Activated B cell treated with CpG ODN at 0.5 μM for 24 hours (primary cell): ENCODE data around the gene STX10. TPM values are rescaled to one million over a fixed set of nuclear protein-coding genes. Genes with fewer than 3 reads are reported as not detected.
A peak's percentile ranks its signal among the peaks of the same experiment; 100 is the strongest.

Experiments used
- ATAC-seq: fragments of 200-7000 bp; cut with Tn5 transposase; one replicate; pipeline ENCODE4 v1.10.0; 2021; ENCODE audit warnings: low read depth, mild to moderate bottlenecking, moderate library complexity
- CTCF ChIA-PET: fragments of 350-600 bp; sonication (Branson Sonifier 250); formaldehyde crosslinking; loops from one replicate; lab custom pipeline; 2021; ENCODE audit warnings: antibody characterized with exemption; lab: Charles Lee
- POLR2A ChIA-PET: fragments of 350-600 bp; sonication (Branson Sonifier 250); formaldehyde crosslinking; loops from one replicate; lab custom pipeline; 2021; ENCODE audit warnings: antibody characterized with exemption; lab: Charles Lee
- DNase-seq: peaks from one replicate; pipeline ENCODE4 v3.0.0; 2022
- H3K27ac Mint-ChIP-seq: one replicate; pipeline ENCODE4 v1.8.0; 2020; ENCODE audit warnings: mixed read lengths
- H3K27me3 Mint-ChIP-seq: one replicate; pipeline ENCODE4 v1.8.0; 2021; ENCODE audit warnings: mixed read lengths
- H3K36me3 Mint-ChIP-seq: one replicate; pipeline ENCODE4 v1.8.0; 2021; ENCODE audit warnings: low read depth, mixed read lengths
- H3K4me1 Mint-ChIP-seq: one replicate; pipeline ENCODE4 v1.8.0; 2021; ENCODE audit warnings: mixed read lengths
- H3K4me3 Mint-ChIP-seq: one replicate; pipeline ENCODE4 v1.8.0; 2020; ENCODE audit warnings: mild to moderate bottlenecking, mixed read lengths
- H3K9me3 Mint-ChIP-seq: one replicate; pipeline ENCODE4 v1.8.0; 2020; ENCODE audit warnings: mixed read lengths
- intact Hi-C: fragments of 100-400 bp; cut with micrococcal nuclease; formaldehyde crosslinking; loops from one replicate; pipeline ENCODE4 v1.15.1; 2024
- total RNA-seq: library from RNA; stranded (reverse); gene quantifications from 2 replicates; pipeline ENCODE4 v1.2.3, GENCODE V29; 2022
- TF ChIP-seq, protein P1 (sequence below): fragments of 200-600 bp; IDR thresholded peaks from one replicate; pipeline ENCODE4 v1.8.0; 2022; ENCODE audit warnings: antibody characterized with exemption, mild to moderate bottlenecking

Gene STX10
- total RNA-seq, 1 donor from 2014 or later: 43.6 TPM

DNA sequence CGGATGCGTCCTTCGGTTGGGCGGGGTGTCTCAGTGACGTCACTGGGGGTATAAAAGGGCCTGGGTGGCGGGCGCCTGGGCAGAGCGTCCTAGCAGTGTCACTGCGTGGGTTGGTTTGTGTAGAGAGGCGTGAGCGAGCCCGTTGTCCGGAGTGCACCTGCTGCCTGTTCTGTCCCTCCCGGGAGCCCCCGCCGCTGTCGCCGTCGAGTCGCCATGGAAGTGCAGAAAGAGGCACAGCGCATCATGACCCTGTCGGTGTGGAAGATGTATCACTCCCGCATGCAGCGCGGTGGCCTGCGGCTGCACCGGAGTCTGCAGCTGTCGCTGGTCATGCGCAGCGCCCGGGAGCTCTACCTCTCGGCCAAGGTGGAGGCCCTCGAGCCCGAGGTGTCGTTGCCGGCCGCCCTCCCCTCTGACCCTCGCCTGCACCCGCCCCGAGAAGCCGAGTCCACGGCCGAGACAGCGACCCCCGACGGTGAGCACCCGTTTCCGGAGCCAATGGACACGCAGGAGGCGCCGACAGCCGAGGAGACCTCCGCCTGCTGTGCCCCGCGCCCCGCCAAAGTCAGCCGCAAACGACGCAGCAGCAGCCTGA lies 2.9 kb upstream of the STX10 start:
- TF ChIP-seq, protein P1, sequence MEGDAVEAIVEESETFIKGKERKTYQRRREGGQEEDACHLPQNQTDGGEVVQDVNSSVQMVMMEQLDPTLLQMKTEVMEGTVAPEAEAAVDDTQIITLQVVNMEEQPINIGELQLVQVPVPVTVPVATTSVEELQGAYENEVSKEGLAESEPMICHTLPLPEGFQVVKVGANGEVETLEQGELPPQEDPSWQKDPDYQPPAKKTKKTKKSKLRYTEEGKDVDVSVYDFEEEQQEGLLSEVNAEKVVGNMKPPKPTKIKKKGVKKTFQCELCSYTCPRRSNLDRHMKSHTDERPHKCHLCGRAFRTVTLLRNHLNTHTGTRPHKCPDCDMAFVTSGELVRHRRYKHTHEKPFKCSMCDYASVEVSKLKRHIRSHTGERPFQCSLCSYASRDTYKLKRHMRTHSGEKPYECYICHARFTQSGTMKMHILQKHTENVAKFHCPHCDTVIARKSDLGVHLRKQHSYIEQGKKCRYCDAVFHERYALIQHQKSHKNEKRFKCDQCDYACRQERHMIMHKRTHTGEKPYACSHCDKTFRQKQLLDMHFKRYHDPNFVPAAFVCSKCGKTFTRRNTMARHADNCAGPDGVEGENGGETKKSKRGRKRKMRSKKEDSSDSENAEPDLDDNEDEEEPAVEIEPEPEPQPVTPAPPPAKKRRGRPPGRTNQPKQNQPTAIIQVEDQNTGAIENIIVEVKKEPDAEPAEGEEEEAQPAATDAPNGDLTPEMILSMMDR: no peak
- H3K4me3 Mint-ChIP-seq: peak overlapping the region; percentile 99
- H3K27ac Mint-ChIP-seq: peak overlapping the region; percentile 99
- no peaks in the 10 kb centered on the region for H3K9me3 Mint-ChIP-seq
- intact Hi-C loops: loop anchor here (1.0 to 10.0 kb wide), 5 partner anchors 216 to 984 kb away; partner anchors contain the start of genes ASF1B, CALR and RFX1
- ChIA-PET CTCF (interaction anchor here (0.6 to 1.9 kb wide), 8 partner anchors 15 to 436 kb away, joined by 3 to 23 read pairs (median 5); no protein-coding TSS in a partner anchor), POLR2A (interaction anchor here (0.6 to 5.0 kb wide), 36 partner anchors 9 to 1266 kb away, joined by 3 to 258 read pairs (median 8); partner anchors contain the start of genes DDX39A, GADD45GIP1, JUNB and LYL1)
- peaks cover 51% of the 10 kb centered on the region for H3K4me1 Mint-ChIP-seq
- peak; percentile 20 for ATAC-seq
- peak; percentile 96 for DNase-seq
- peaks cover 42% of the 10 kb centered on the region for H3K36me3 Mint-ChIP-seq
- no peaks in the 10 kb centered on the region for H3K27me3 Mint-ChIP-seq

DNA sequence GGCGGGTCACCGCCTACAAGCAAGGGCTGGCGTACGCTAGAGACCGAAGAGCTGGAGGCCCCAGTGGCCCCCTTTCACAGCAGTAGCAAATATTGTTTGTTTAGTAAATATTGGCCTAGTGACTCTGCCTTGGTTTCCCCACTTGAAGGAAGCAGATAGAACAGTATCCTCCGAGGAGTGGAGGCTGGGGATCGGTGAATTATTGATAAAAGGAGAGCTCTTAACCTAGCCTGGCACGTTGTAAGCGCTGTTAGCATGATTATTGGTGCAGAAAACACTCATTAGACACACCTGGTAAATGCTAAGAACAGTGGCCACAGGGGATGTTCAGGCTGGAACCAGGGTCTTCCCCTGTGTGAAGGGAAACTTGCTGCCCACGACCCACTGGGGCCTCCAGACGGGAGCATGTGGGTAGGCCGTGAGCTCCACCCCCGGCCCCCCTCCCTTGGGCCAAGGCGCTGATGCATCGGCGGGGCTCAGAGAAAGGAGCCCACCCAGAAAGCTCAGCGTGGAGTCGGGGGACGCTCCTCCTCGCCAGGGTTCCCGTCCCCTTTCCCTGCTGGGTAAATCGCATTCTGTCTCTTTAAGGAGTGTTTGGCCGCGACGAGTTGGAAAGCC lies 2.3 kb upstream of the STX10 start:
- ChIA-PET POLR2A (interaction anchor here (0.6 to 5.0 kb wide), 40 partner anchors 9 to 1267 kb away, joined by 3 to 258 read pairs (median 6); partner anchors contain the start of genes DDX39A, FARSA, GADD45GIP1 and JUNB), CTCF (interaction anchor here (0.6 to 1.9 kb wide), 12 partner anchors 15 to 437 kb away, joined by 3 to 23 read pairs (median 4); partner anchors contain the start of gene NACC1)
- Mint-ChIP-seq H3K4me3 (peak overlapping the region; percentile 99), H3K27me3 (no peaks in the 10 kb centered on the region), H3K27ac (peak overlapping the region; percentile 99), H3K36me3 (peaks cover 42% of the 10 kb centered on the region), H3K4me1 (peaks cover 50% of the 10 kb centered on the region), H3K9me3 (no peaks in the 10 kb centered on the region)
- intact Hi-C loops: loop anchor here (1.0 to 10.0 kb wide), 5 partner anchors 215 to 985 kb away; partner anchors contain the start of genes ASF1B, CALR and RFX1
- TF ChIP-seq, protein P1: no peak
- DNase-seq: no peak
- peak; percentile 15 for ATAC-seq

DNA sequence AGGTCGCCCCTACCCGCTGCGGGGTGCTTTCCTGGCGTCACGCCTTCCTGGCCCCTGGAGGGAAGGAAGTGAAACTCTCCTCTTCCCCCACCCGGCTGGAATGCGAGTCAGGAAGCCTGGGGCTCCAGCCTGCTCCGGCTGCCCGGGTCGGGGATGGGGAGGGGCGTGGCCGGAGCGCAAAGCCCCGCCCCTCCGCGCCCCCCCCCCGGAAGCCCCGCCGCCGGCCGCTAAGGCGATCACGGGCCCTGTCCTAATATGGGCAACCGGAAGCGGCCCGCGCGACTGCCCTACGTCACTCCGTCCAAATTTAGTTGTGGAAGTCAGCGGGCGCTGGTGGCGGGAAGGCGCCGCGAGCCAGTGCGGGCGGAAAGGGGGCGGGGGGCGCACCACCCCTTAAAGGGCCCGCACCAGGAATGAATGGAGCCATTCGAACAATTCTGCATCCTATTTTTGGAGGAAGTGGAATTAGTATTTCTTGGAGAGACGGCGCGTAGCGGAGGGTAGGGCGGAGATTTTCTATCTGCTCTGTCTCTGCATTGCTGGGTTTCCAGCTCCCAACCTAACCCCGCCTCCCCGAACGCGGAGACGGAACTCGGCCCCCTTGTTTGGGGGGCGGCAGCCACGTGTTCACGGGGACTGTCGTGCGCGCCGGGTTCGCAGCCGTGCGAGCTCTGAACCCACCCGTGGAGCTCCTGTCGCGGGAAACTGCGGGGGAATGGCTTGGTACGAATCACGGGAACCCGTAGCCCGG lies 1.6 kb upstream of the STX10 start:
- ChIA-PET CTCF (interaction anchor here (0.7 to 1.9 kb wide), 8 partner anchors 16 to 111 kb away, joined by 3 to 23 read pairs (median 4); partner anchors contain the start of gene NACC1), POLR2A (interaction anchor here (0.7 to 5.0 kb wide), 38 partner anchors 14 to 1267 kb away, joined by 3 to 258 read pairs (median 8); partner anchors contain the start of genes DDX39A, FARSA, GADD45GIP1 and JUNB)
- Mint-ChIP-seq H3K4me3 (peak overlapping the region; percentile 99), H3K36me3 (peaks cover 44% of the 10 kb centered on the region), H3K4me1 (peaks cover 49% of the 10 kb centered on the region), H3K27me3 (no peaks in the 10 kb centered on the region), H3K27ac (peak overlapping the region; percentile 99), H3K9me3 (no peaks in the 10 kb centered on the region)
- DNase-seq (peak; percentile 92), ATAC-seq (peak; percentile 23)
- TF ChIP-seq, protein P1: no peak
- intact Hi-C loops: loop anchor here (1.0 to 10.0 kb wide), 9 partner anchors 15 to 986 kb away; partner anchors contain the start of genes ASF1B, CALR, LYL1 and NACC1

DNA sequence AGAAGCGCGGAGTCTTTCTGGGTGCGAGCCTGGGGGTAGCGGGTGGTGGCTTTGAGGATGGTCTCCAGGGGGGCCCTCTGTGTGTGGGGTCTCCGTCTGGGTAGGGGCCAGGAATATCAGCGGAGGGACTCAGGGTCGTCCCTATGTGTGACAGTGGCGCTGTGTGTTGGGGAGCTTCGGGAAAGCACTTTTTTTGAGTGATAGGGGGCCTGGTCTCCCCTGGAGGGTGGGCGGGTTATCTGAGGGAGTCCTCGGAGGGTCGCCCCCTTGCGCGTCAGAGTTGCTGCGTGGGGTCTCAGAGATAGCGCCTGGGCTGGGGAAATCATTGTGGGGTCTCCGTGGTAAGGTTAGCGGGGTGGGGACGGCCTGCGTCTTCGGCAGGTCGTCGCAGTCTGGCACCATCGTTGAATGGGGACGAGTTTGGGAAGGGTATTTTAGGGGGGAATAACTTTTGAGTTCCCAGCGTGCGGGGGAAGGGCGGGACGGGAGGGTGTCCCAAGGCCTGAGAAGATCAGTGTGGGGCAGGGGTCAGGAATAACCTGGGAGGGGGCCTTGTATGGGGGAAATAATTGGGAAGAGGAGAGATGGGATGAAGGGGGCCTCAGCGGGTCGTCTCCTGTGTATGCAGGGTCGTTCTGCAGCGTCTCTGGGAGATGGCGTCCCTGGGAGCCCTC lies 893 bp upstream of the STX10 start:
- ATAC-seq: peak; percentile 0

More for the DNA sequence above, 893 bp upstream of the STX10 start:
- DNase-seq: peak; percentile 40
- ChIA-PET POLR2A (interaction anchor here (0.6 to 5.0 kb wide), 10 partner anchors 15 to 1097 kb away, joined by 3 to 258 read pairs (median 12); partner anchors contain the start of genes LYL1, NACC1 and TRMT1), CTCF (interaction anchor here (1.0 to 1.8 kb wide), 4 partner anchors 19 to 46 kb away, joined by 3 to 18 read pairs (median 4); partner anchors contain the start of gene NACC1)
- intact Hi-C loops: loop anchor here (1.0 to 10.0 kb wide), 10 partner anchors 16 to 986 kb away; partner anchors contain the start of genes ASF1B, CALR, LYL1 and NACC1
- H3K36me3 Mint-ChIP-seq: peaks cover 44% of the 10 kb centered on the region
- TF ChIP-seq, protein P1: no peak
- H3K27ac Mint-ChIP-seq: peak overlapping the region; percentile 99
- no peaks in the 10 kb centered on the region for H3K9me3 Mint-ChIP-seq
- no peaks in the 10 kb centered on the region for H3K27me3 Mint-ChIP-seq
- H3K4me1 Mint-ChIP-seq: peaks cover 43% of the 10 kb centered on the region
- H3K4me3 Mint-ChIP-seq: peak overlapping the region; percentile 99
